Subcutaneous abdominal adipose tissue (tissue), 5 donors: ENCODE measurements around the gene SH2D3C.

Experiments used
- H3K27ac ChIP-seq: one replicate; pipeline ENCODE4 v1.7.0; 2013; ENCODE audit warnings: low read depth, mild to moderate bottlenecking, inconsistent platforms, low read length, moderate library complexity
- H3K27me3 ChIP-seq, 5 donors: one replicate each; pipeline ENCODE4 v1.7.0; 2013; ENCODE audit warnings: low read length in 5 of 5, inconsistent platforms in 1 of 5; ENCODE audit not compliant: control insufficient read depth in 5 of 5, insufficient read depth in 4 of 5
- H3K36me3 ChIP-seq, 5 donors: one replicate each; pipeline ENCODE4 v1.7.0; 2013; ENCODE audit warnings: low read length in 5 of 5; ENCODE audit not compliant: control insufficient read depth in 5 of 5, insufficient read depth in 5 of 5
- H3K4me1 ChIP-seq, 5 donors: one replicate each; pipeline ENCODE4 v1.7.0; 2013; ENCODE audit warnings: low read length in 5 of 5, mild to moderate bottlenecking in 3 of 5, moderate library complexity in 1 of 5; ENCODE audit not compliant: control insufficient read depth in 5 of 5, insufficient read depth in 5 of 5
- H3K4me3 ChIP-seq, 5 donors: one replicate each; pipeline ENCODE4 v1.7.0; 2013; ENCODE audit warnings: low read length in 5 of 5, low read depth in 1 of 5
- H3K9ac ChIP-seq, 5 donors: one replicate each; pipeline ENCODE4 v1.7.0; 2013; ENCODE audit warnings: low read length in 5 of 5, mild to moderate bottlenecking in 4 of 5, moderate library complexity in 3 of 5
- H3K9me3 ChIP-seq, 5 donors: one replicate each; pipeline ENCODE4 v1.7.0; 2013; ENCODE audit warnings: low read length in 5 of 5; ENCODE audit not compliant: control insufficient read depth in 5 of 5
- donor health status: healthy.
- donor health status: healthy.
- donor health status: healthy.
- donor health status: healthy.
- donor health status: healthy.

Gene SH2D3C

DNA sequence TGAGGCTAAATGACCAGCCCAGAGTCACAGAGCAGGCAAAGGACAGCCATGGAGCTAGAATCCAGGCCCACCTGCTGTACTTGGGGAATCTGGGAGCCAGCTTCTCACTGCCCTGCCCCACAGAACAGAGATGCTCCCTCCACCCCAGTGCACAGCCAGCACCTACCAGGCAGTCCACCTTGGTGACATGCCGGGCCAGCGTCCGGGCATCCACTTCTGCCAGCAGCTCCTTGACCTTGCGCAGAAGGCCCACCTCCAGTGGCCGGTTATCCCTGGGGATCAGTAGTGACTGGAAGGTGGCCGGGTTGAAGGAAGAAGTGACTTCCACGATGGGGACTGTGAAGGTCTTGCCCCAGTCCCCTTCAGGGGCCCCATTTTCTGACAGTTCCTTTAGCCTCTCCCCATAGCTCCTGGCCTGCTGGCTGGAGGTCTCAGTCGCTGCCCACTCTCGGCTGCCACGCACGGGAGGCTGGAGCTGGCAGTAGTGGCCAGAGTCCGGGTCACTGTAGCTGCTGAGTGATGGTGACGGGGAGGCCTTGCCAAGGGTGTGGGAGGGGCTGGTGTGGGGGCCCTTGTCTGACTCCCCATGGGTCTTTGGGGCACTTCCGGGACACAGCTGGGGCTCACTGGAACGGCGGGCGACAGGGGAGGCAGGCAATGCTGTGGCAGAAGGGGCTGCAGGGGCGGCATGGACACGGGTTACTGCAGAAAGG is 33.9 kb downstream of the SH2D3C start:
- H3K36me3 ChIP-seq, result peaks cover 0 to 76% (median 62%) of the 10 kb centered on the region in 5 donors
- peaks cover 6 to 32% (median 19%) of the 10 kb centered on the region in 5 donors for H3K4me1 ChIP-seq
- no peaks in the 10 kb centered on the region for H3K27me3 ChIP-seq
- H3K9me3 ChIP-seq, result no peaks in the 10 kb centered on the region
- no peak overlapping the region for H3K9ac ChIP-seq
- no peak overlapping the region for H3K4me3 ChIP-seq
- no peak overlapping the region for H3K27ac ChIP-seq

- no peak overlapping the region for H3K4me3 ChIP-seq
- H3K27ac ChIP-seq, result no peak overlapping the region
- H3K27me3 ChIP-seq, result no peaks in the 10 kb centered on the region
- H3K9me3 ChIP-seq, result no peaks in the 10 kb centered on the region
- no peak overlapping the region for H3K9ac ChIP-seq
- H3K36me3 ChIP-seq, result peaks cover 0 to 73% (median 59%) of the 10 kb centered on the region in 5 donors
- H3K4me1 ChIP-seq, result peaks cover 6 to 32% (median 19%) of the 10 kb centered on the region in 5 donors
Measured at GRCh38 chr9:127742435-127743088, 35.9 kb downstream of the SH2D3C start.

- H3K9ac ChIP-seq, result no peak overlapping the region
- peaks cover 0 to 67% (median 54%) of the 10 kb centered on the region in 5 donors for H3K36me3 ChIP-seq
- H3K27me3 ChIP-seq, result no peaks in the 10 kb centered on the region
- H3K9me3 ChIP-seq, result no peaks in the 10 kb centered on the region
- H3K4me3 ChIP-seq, result no peak overlapping the region
- H3K4me1 ChIP-seq, result peaks cover 8 to 32% (median 24%) of the 10 kb centered on the region in 5 donors
- no peak overlapping the region for H3K27ac ChIP-seq
Measured at GRCh38 chr9:127741831-127742434, 36.5 kb downstream of the SH2D3C start.

GRCh38 chr9:127739614-127740330 is 38.7 kb downstream of the SH2D3C start:
- Histone ChIP-seq H3K9ac (peak overlapping the region in 1 of 5 donors; percentile 4), H3K9me3 (no peaks in the 10 kb centered on the region), H3K4me1 (peaks cover 11 to 39% (median 32%) of the 10 kb centered on the region in 5 donors), H3K4me3 (no peak overlapping the region), H3K27me3 (no peaks in the 10 kb centered on the region), H3K36me3 (peaks cover 0 to 53% (median 40%) of the 10 kb centered on the region in 5 donors), H3K27ac (peak overlapping the region; percentile 58)

DNA sequence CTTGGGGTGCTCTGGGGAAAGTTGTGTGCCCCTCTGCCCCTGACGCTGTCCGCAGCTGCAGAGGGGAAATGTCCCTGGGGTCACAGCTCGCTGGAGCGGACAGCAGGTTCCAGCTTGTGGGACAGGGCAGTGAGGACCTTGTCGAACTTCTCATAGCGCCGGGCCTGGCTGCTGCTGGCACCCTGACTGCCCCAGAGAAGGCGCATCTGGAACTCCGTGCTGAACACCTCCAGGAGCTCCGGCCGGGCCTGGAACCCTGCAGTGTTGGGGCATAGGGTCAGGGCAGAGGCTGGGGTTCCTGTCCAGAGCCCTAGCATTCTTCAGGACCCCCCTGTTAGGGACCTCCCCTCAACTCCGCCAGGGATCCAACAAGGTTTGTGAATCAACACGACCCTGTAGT is 39.8 kb downstream of the SH2D3C start:
- H3K9me3 ChIP-seq, result no peaks in the 10 kb centered on the region
- no peak overlapping the region for H3K9ac ChIP-seq
- H3K27me3 ChIP-seq, result no peaks in the 10 kb centered on the region
- peaks cover 16 to 47% (median 40%) of the 10 kb centered on the region in 5 donors for H3K4me1 ChIP-seq
- peaks cover 0 to 47% (median 34%) of the 10 kb centered on the region in 5 donors for H3K36me3 ChIP-seq
- no peak overlapping the region for H3K27ac ChIP-seq
- no peak overlapping the region for H3K4me3 ChIP-seq

DNA sequence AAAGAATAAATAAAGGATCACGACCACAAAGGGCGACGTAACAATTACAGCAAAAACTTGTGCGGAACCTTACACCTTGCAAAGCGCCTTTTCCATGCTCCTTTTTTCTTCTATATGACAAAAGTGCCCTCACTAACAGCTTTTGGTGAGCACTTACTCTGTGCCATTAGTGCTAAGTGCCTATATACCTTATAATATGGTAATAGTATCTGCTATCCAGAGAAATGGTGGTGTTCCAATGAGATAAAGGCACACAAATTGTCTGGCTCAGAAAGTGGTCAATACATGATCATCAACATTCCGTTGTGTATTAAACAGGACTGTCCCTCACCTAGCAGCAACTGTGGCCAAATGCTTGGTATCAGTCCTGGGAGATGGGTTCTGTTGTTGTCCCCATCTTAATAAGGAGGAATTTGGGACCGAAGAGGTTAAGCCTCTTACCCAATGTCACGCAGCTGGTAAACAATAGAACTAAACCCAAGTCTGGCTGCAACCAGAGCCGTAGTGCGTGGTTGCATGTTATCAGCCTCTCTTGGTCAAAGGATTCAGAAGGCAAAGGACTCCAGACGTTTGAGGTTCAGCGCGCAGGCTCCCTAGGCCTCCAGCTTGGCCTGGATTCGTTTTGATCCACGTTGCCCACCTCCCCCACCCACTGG is 42.8 kb downstream of the SH2D3C start:
- Histone ChIP-seq H3K4me3 (no peak overlapping the region), H3K27me3 (no peaks in the 10 kb centered on the region), H3K4me1 (peaks cover 14 to 31% (median 24%) of the 10 kb centered on the region in 5 donors), H3K9me3 (no peaks in the 10 kb centered on the region), H3K36me3 (peaks cover 0 to 52% (median 41%) of the 10 kb centered on the region in 5 donors), H3K27ac (peak overlapping the region; percentile 41), H3K9ac (no peak overlapping the region)

GRCh38 chr9:127734747-127735529 is 43.5 kb downstream of the SH2D3C start, which contains the start of gene TOR2A:
Gene TOR2A, minus strand, starts transcription at chr9:127735294. Its CDS starts 24 bp downstream, at chr9:127735270.
- peaks cover 0 to 54% (median 37%) of the 10 kb centered on the region in 5 donors for H3K36me3 ChIP-seq
- H3K4me3 ChIP-seq, result peak within 1 kb of the TSS; percentile 43 to 76 (median 71)
- no peaks in the 10 kb centered on the region for H3K9me3 ChIP-seq
- H3K27ac ChIP-seq, result peak within 1 kb of the TSS; percentile 81
- H3K4me1 ChIP-seq, result peaks cover 11 to 26% (median 17%) of the 10 kb centered on the region in 5 donors
- no peaks in the 10 kb centered on the region for H3K27me3 ChIP-seq
- peak within 1 kb of the TSS in 4 of 5 donors; percentile 59 to 79 (median 72) for H3K9ac ChIP-seq

- peaks cover 0 to 51% (median 31%) of the 10 kb centered on the region in 5 donors for H3K36me3 ChIP-seq
- no peaks in the 10 kb centered on the region for H3K9me3 ChIP-seq
- H3K27ac ChIP-seq, result peak overlapping the region; percentile 81
- peak overlapping the region in 4 of 5 donors; percentile 41 to 79 (median 72) for H3K9ac ChIP-seq
- peak overlapping the region; percentile 36 to 76 (median 71) for H3K4me3 ChIP-seq
- H3K27me3 ChIP-seq, result no peaks in the 10 kb centered on the region
- peaks cover 9 to 21% (median 14%) of the 10 kb centered on the region in 5 donors for H3K4me1 ChIP-seq
Measured at GRCh38 chr9:127734247-127734746, 44.2 kb downstream of the SH2D3C start.
